Nephron (organoid): ENCODE results near the gene EGR1.

ENCODE experiments used
- H3K27ac Mint-ChIP-seq, 3 experiments: 2 replicates each; pipeline ENCODE4 v1.8.0; 2020; ENCODE audit warnings: mixed read lengths in 3 of 3, mild to moderate bottlenecking in 2 of 3, moderate library complexity in 1 of 3
- H3K27me3 Mint-ChIP-seq: 2 replicates; pipeline ENCODE4 v1.8.0; 2021; ENCODE audit warnings: low read depth, mild to moderate bottlenecking, moderate library complexity, mixed read lengths
- H3K36me3 Mint-ChIP-seq: 2 replicates; pipeline ENCODE4 v1.8.0; 2020; ENCODE audit warnings: low read depth, mixed read lengths
- H3K4me1 Mint-ChIP-seq: 2 replicates; pipeline ENCODE4 v1.8.0; 2020; ENCODE audit warnings: mixed read lengths
- H3K4me3 Mint-ChIP-seq, 3 experiments: 2 replicates each; pipeline ENCODE4 v1.8.0; 2020; ENCODE audit warnings: mild to moderate bottlenecking in 3 of 3, mixed read lengths in 3 of 3, moderate library complexity in 2 of 3
- H3K9me3 Mint-ChIP-seq: 2 replicates; pipeline ENCODE4 v1.8.0; 2020; ENCODE audit warnings: mixed read lengths
- CTCF ChIP-seq, 3 experiments: fragments of 200-600 bp; sonication (generic); IDR thresholded peaks; one replicate each; pipeline ENCODE4 v1.5.0; 2021; ENCODE audit warnings: antibody characterized with exemption in 3 of 3; ENCODE audit not compliant: unreplicated experiment in 3 of 3

EGR1 gene

GRCh38 chr5:138450971-138451370, 14.3 kb upstream of the EGR1 start:
- Mint-ChIP-seq H3K4me3 (no peak overlapping the region), H3K27ac (no peak overlapping the region), H3K4me1 (peaks cover 21% of the 10 kb centered on the region), H3K9me3 (no peaks in the 10 kb centered on the region), H3K36me3 (no peaks in the 10 kb centered on the region), H3K27me3 (peaks cover 20% of the 10 kb centered on the region)
- no peak for TF ChIP-seq CTCF (IDR thresholded peaks at IDR 0.05; ENCODE audit: unreplicated experiment in 3 of 3)

- Mint-ChIP-seq H3K27ac (no peak overlapping the region), H3K4me1 (peaks cover 33% of the 10 kb centered on the region), H3K9me3 (no peaks in the 10 kb centered on the region), H3K36me3 (no peaks in the 10 kb centered on the region), H3K27me3 (peaks cover 29% of the 10 kb centered on the region), H3K4me3 (no peak overlapping the region)
- no peak for TF ChIP-seq CTCF (IDR thresholded peaks at IDR 0.05; ENCODE audit: unreplicated experiment in 3 of 3)
These were observed 12.6 kb upstream of the EGR1 start for GRCh38 chr5:138452720-138453119.

DNA sequence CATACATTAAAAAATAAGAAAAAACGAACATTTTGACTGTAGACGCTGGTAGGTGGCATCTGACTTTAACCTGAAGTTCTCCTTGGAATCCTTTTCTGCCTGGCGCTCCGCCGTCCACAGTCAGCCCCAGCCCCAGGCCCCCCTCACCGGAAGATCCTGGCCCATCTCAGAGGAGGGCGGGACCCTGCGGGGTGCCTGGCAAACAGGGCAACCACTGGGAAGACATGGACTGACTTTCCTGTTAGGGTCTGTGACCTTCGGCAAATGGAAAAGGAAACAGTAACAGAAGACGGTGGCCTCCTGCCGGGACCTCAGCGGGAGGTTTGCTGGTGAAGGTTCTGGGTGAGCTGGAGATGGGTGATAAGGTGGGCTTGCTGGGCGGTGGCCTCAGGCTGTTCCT, 11.7 kb upstream of the EGR1 start:
- TF ChIP-seq CTCF (IDR thresholded peaks at IDR 0.05; ENCODE audit: unreplicated experiment in 3 of 3): no peak
- Mint-ChIP-seq H3K36me3 (no peaks in the 10 kb centered on the region), H3K4me1 (peaks cover 38% of the 10 kb centered on the region), H3K4me3 (no peak overlapping the region), H3K9me3 (no peaks in the 10 kb centered on the region), H3K27me3 (peaks cover 29% of the 10 kb centered on the region), H3K27ac (no peak overlapping the region)

DNA sequence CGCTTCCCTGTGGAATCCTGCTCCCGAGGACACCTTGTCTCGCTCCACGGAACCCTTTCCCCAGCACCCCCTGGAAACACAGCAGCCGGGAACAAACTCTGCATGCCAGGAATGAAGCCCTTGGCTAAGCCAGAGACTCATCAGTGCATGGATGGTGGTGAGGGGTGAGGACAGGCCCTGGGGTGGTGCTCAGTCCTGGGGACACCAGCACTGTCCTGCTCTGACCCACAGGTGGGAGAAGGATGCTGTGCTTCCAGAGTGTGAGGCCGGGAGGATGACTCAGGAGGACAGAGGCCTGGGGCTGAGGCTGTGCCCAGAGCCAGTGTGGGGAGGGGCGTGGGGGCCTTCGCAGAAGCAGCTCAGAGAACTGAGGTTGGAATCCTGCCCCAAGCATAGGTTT, 11.2 kb upstream of the EGR1 start:
- TF ChIP-seq CTCF (IDR thresholded peaks at IDR 0.05; ENCODE audit: unreplicated experiment in 3 of 3): no peak
- Mint-ChIP-seq H3K9me3 (no peaks in the 10 kb centered on the region), H3K27ac (no peak overlapping the region), H3K27me3 (peaks cover 33% of the 10 kb centered on the region), H3K4me3 (no peak overlapping the region), H3K4me1 (peaks cover 33% of the 10 kb centered on the region), H3K36me3 (no peaks in the 10 kb centered on the region)

DNA sequence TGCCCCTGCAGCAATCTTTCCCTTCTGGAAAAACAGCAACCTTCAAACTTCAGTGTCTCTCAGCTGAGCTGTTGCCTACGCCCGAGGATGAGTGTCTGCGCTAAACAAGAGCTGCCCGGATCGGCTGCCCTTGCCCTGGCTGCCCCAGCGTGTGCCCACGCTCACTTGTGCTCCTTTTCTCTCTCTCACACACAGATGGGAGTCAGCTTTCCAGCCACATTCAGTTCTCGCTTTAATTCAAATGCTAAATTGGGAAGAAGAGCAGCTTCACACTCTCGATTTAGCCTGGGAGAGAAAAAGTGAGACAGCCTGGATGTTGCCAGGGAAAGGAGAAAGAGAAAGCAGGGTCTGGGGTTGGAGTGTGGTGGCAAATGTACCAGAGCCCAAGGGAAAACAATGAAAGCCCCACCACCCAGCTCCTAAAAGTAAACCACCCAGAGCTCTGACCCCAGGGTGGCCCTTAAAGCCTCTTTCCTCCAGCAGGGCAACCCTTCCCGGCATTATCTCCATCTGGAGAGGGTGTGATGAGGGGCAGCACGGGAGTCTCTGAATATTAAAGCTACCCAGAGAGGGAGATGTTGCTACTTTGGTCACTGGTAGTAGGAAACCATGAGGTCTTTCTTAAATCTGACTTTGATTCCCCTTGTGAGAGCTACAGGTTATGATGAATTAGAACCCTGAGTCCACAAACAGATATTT, 9.9 kb upstream of the EGR1 start:
- Mint-ChIP-seq H3K27me3 (peaks cover 28% of the 10 kb centered on the region), H3K36me3 (no peaks in the 10 kb centered on the region), H3K9me3 (no peaks in the 10 kb centered on the region), H3K4me3 (no peak overlapping the region), H3K27ac (no peak overlapping the region), H3K4me1 (peaks cover 26% of the 10 kb centered on the region)
- no peak for TF ChIP-seq CTCF (IDR thresholded peaks at IDR 0.05; ENCODE audit: unreplicated experiment in 3 of 3)
